Superior temporal gyrus (tissue), 1 donor: ENCODE results near the gene NEK6.

Experiments
- DNase-seq: peaks from one replicate; pipeline ENCODE4 v3.0.0-alpha.2; 2016; ENCODE audit errors: extremely low spot score

The NEK6 gene

GRCh38 chr9:124257844-124258606 lies at the start of gene NEK6:
NEK6 (plus strand) TSS chr9:124257949; CDS start chr9:124301965, 44,016 bp downstream.
- no peak for DNase-seq

- no peak for DNase-seq
Measured at GRCh38 chr9:124208571-124208970, 49.2 kb upstream of the NEK6 start.

DNA sequence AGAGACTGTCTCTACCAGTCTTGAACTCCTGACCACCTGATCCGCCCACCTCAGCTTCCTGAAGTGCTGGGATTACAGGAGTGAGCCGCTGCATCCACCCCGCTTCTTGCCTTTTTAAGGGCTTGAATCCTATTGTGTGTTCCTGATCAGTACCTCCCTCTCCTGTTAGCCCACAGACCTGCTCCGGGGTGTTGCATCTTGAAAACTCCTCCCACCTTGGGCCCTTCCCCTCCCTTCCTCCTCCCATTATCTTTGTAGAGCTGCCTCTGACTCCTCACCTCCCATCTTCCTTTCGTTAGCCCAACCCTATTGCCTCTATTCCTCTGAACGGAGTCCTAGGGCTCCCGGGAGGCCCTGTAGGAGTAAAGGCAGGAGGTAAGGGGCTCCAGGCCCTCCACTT lies 48.5 kb upstream of the NEK6 start:
- DNase-seq, result no peak

DNA sequence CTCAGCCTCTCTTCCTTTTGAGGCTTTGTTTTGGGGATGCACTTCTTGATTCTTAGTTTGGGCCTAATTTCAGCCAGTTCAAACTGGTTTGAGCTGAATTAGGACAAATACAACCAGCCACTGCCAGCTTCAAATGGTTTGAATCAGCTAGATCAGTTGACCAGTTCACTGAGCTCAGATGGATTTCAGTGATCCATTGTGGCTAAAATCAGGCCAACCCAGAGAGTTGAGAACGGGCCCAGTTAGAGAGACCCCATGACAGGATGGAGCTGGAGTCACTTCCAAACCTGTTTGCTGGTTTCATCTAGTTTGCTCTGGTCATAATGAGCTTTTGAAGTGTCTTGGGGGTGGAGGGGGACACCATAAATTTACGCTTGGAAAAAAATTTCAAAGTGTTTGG lies 48.0 kb upstream of the NEK6 start:
- no peak for DNase-seq

DNA sequence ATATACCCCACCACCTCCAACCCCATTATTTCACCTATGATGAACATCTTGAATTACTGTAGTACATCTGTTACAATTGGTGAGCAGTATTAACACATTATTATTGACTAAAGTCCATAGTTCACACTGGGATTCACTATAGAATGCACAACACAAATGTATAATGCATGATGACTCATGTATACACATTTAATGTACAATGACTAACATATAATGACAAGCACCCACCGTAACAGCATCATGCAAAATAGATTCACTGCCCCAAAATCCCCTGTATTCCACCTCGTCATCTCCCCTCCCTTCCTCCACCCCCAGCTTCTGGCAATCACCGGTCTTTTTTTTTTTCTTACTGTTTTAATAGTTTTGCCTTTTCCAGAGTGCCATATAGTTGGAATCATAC lies 47.1 kb upstream of the NEK6 start:
- DNase-seq, result no peak

GRCh38 chr9:124212381-124213050 lies 45.2 kb upstream of the NEK6 start:
- no peak for DNase-seq

- DNase-seq, result no peak
Measured at GRCh38 chr9:124213396-124213795, 44.4 kb upstream of the NEK6 start.

GRCh38 chr9:124214116-124214515 lies 43.6 kb upstream of the NEK6 start:
- DNase-seq, result no peak

- DNase-seq, result no peak
Measured at GRCh38 chr9:124214596-124215367, 43.0 kb upstream of the NEK6 start.

DNA sequence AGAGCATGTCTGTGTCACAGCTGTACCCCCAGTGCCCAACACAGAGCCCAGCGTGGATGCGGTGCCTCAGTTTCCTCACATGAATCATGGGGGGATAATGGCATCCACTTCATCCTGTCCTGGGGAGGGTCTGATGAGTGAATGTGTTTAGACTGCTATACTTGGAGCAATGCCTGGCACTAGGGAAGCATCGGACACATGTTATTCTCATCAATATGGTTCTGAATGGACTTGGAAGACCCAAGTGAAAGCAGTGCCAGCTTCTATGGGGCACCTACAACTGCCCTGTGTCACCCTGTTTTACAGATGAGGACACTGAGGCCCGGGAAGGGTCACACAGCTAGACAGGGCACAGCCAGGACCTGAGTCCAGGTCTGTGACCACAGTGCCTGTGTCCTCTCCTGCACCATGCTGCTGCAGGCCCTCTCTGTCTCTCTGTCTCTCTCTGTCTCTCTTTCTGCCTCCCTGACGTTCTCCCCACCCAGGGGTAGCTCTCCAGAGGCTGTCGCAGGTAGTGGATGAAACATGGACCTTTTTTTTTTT lies 42.3 kb upstream of the NEK6 start:
- DNase-seq, result no peak

DNA sequence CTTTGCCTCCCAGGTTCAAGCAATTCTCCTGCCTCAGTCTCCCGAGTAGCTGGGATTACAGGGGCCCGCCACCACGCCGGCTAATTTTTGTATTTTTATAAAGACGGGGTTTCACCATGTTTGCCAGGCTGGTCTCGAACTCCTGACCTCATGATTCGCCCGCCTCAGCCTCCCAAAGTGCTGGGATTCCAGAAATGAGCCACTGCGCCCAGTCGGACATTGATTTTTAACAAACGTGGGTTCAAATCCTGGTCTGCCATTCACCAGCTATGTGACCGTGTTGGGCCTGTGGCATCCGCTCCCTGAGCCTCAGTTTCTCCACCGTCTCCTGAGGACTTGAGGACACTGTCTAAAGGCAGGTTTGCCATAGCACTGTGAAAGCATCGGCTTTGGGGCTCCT lies 41.8 kb upstream of the NEK6 start:
- no peak for DNase-seq

GRCh38 chr9:124216474-124217176 lies 41.1 kb upstream of the NEK6 start:
- no peak for DNase-seq

DNA sequence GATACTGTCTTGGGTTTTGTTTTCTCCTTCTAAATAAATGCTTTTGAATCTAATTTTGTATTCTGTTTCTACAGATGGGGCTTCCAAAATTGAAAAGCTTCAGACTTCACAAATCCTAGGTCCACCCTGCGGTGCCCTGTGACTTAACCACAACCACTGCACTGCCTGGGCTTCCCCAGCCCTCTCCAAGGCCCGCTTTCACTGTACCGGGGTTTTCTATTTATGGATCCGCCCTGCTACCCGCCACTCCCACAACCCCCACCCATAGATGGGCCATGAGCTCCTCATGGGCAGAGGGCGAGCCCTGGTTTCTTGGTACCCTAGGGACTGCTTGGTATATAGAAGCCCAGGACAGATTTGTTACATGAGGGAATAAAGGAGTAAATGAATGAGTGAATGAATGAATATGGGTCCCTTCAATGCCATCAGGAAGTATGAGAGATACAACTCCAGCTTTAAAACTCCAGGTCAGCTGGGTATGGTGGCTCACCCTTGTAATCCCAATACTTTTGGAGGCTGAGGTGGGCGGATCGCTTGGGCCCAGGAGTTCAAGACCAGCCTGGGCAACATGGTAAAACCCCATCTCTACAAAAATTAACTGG lies 39.8 kb upstream of the NEK6 start:
- DNase-seq, result no peak

DNA sequence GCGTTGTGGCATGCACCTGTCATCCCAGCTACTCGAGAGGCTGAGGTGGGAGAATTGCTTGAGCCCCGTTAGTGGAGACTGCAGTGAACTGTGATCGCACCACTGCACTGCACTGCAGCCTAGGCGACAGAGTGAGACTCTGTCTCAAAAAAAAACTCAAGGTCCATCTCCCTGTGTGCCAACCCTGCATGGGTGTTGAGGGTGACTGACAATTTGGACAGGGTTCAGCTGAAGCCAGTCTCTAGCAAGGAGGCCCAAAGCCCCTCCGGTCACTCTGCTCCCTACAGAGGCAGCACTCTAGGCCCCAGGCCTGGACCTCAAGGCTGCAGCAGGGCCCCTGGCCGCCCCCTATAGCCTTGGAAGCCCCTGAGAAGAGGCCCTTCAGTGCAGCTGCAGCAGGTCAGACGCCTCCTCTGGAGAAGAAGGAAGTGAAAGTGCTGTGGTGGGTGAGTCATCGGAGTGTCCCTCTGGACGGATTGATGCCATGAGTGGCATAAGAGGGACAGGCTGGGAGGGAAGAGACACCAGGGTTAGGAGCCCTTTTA lies 39.2 kb upstream of the NEK6 start:
- DNase-seq, result no peak

- no peak for DNase-seq
Measured at GRCh38 chr9:124218987-124219461, 38.7 kb upstream of the NEK6 start.

DNA sequence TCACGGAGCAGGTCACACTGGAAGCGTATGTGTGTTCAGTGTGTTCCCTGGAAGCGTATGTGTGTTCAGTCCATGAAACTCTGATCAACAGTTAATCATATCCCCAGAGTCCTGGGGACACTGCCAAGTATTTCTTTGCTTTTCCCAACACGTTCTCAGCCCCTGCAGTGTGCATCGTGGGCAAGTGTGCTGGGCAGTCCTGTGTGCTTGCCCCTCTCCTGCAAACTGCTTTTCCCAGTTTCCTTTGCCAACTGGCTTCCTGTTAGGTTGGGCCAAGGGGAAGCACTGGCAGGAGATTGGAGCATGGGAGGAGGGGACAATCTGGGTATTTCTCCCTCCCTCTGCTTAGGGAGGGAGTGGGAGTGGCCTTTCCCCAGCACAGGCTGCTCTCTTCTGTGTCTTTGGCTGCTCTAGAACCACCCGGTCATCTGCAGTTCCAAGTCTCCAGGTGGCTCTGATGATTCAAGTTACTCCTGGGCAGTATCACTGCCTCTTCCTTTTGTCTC lies 36.8 kb upstream of the NEK6 start:
- DNase-seq, result no peak

GRCh38 chr9:124221676-124222075 lies 36.1 kb upstream of the NEK6 start:
- no peak for DNase-seq

- no peak for DNase-seq
Measured at GRCh38 chr9:124222109-124222508, 35.6 kb upstream of the NEK6 start.

DNA sequence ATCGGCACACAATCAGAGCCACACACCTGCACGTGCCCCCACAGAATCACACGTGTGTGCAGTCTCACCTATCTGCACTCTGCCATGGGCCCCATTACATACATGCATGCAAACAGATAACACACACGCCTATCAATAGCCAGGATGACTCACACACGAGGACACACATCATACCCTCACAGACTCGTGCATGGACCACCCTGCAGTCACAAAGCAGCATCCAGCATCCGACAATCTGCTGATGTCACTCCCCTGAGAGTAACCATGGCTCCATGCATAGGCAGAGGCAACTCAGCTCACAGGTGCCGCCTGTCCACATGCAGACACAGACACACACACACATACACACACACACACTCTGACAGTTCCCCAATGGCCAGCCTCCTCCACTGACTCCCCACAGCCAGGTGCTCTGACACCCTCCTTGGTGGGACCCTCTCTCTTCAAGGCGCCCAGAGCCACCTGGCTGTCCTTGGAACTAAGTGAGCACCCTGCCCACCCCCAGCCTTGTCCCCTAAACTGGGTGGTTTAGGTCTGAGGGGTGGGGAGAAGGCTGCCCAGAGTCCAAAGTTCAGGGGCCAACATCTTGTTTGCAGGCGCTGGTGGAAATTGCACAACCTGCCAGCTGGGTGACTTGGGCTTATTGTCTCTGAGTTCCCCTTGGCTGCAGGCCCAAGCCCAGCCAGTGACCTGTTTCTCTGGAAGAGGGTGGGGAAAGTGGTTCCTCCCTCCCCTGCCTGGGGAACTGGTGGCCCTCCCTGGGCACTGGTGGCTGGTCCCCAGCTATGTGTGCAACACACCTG lies 34.6 kb upstream of the NEK6 start:
- DNase-seq, result no peak

DNA sequence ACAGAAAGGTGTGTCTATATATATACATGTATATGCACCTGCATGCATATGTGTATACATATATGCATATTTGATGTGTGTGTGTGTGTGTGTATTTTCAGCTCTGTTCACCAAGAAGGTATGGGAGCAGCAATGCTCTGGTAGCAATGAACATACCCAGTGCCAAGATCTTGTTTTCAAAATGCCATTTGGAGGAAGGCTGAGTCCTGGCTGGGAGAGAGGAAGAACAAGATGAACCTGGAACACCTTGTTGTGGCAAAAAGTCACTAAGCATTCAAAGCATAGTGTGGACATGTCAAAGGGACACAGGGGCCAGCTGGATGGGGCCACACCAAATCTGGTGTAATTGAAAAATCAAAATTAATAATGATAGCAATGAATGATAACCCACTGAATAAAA lies 31.8 kb upstream of the NEK6 start:
- no peak for DNase-seq
